HG03432 (cell line): Measurements from ENCODE around the gene TRPV5.

Experiments
- ATAC-seq: cut with Tn5 transposase; IDR thresholded peaks from one replicate; pipeline ENCODE4 v1.9.1; 2021; ENCODE audit warnings: mild to moderate bottlenecking, moderate library complexity; ENCODE audit not compliant: unreplicated experiment

Gene TRPV5

DNA sequence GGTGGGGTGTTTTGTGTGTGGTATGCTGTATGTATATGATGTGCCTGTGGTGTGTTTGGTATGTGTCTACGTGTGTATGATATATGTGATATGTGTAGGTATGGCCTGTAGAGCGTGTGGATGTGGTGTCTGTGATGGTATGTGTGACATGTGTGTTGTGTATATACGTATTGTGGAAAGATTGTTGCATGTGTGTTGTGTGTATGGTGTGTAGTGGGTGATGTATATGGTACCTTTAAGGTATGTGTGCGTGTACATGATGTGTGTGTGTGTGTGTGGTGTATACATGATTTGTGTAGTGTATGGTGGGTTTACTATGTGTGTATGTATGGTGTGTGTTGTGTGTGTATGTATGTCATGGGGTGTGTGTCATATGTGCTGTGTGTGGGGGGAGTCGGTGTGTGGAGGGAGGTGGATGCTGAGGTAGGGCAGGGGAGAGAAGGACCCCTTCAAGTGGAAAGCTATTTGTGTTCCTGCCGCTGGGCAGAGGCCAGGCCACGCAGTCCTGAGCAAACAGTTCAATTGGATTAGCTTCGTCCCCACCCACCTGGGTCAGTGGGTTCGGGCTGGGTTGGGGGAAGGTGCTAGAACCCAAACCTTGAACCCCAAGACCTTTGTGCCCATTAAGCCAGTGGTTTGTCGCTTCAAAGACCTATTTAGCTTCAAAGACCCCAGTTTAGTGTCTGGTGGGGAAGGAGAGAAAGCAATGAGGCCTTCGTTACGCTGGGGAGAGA lies 46.1 kb downstream of the TRPV5 start:
- no peak for ATAC-seq

DNA sequence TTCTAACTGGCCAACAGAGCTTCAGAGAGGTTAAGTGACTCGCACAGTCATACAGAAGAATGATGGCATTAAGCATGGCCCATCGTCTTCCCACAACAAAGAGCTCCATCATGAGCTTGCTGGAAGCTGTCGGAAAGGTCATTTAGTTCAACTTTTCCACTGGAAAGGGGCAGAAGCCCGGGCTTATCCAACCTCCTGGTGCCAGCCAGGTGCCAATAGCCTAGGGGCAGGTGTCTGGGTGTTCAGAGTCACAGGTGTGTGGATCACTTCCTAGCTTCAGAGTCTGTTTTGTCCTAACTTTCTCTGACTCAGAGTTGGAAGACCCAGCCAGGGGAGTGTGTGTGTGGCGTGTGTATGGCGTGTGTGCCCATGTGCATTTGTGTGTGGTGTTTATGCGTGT lies 46.7 kb downstream of the TRPV5 start:
- ATAC-seq = no peak

GRCh38 chr7:142885311-142886230 lies 48.0 kb downstream of the TRPV5 start, which contains the start of gene TRPV6:
TSS of gene TRPV6 (minus strand) at chr7:142885745.
- ATAC-seq = no peak

DNA sequence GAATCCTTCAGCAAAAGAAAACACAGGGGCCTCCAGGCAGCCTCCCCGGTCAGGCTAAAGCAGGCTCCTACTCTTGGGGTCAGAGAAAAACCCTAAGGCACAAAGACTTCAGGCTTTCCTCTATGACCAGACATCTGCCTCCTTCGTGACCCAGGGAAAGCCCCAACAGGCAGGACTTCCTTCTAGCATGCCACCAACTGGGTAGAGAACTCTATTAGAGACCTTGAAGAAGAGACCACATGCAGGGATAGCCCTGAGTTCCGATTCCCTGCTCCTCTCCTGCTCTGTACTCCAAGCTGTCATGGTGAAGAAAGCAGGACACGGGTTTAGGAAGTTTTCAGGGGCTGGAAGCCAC lies 49.3 kb downstream of the TRPV5 start:
- ATAC-seq = no peak

- ATAC-seq = no peak
These were observed 49.8 kb downstream of the TRPV5 start for GRCh38 chr7:142883571-142884285.

GRCh38 chr7:142883145-142883544 lies 50.4 kb downstream of the TRPV5 start:
- ATAC-seq = no peak

- no peak for ATAC-seq
These were observed 51.2 kb downstream of the TRPV5 start for GRCh38 chr7:142882338-142882678.

DNA sequence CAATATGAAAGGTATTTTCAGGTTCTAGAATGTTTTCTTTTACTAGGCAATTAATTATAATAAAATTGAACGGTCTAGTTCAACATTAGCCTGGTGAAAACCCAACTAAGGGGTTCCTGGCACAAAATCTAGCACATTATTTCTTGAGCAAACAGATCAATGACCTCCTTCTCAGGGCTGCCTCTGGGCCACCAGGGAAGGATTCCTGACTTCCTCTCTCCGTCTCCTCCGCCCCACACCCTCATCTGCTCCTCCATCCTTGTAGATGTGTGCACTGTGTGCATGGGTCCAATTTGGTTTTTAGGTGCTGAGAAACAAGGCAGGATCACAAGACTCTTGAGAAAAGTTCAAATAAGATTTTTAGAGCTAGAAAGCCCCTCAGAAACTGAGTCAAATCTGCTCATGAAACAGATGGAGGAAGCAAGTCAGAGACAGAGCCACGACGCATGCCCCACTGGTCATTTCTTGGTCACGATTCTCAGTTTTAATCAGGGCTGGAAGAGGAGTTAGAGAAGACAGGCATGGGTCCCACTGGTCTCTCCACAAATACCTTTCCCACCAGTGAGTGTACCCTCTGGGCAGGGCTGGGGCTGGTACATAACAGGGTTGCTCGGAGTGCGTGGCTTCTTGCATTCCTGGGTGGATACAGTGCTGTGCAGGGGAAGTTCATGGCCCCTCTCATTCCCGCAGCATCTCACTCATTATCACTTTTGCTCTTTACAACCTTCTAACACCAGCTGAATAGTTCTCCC lies 51.8 kb downstream of the TRPV5 start:
- ATAC-seq = no peak

DNA sequence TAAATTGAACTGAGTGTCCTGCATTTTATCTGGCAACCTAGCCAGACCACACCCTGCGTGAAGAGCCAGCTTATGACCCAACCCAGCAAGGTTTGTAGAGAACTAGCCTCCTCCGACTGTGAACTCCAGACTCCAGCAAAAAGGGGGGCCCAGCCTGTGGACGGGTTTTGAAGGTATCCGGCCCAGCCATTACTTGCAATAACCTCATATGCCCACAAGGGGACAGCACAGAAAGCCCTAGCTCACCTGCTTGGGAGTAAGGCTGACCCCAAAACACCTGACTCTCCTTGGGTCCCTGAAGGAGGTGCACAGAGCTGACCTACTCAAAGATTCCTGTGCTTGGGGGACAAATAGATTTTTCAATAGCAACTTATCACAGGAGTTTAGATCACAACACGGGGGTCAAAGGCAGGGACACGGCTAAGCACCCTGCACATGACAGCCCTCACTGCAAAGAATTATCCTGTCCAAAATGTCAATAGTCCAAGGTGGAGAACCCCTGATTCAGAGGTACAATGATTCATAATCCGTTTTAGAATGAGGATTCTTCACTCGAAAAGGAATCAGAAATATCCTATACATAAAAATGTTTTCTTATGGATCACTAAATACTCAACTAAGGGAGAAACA lies 52.6 kb downstream of the TRPV5 start:
- peak; percentile 59 for ATAC-seq

DNA sequence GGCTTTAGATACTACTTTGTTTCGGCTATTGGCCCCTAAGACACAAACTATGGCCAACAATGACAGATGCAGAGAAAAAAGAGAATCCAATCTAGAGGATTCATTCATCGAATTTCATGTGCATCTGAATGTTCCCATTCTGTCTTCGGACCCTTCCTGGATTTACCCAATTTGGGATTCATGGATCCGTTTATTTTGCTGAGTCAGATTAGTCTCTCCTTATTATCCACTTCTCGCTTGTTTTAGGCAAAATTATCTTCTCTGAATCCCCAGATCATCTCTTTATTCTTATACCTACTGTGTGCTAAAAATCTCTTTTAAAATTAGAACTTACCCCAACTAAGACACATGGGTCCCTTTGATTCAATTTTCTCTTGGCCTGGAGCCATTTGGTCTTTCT lies 54.5 kb downstream of the TRPV5 start:
- no peak for ATAC-seq

- ATAC-seq = no peak
These were observed 55.2 kb downstream of the TRPV5 start for GRCh38 chr7:142878315-142878714.

GRCh38 chr7:142876991-142877910 lies 56.3 kb downstream of the TRPV5 start:
- no peak for ATAC-seq

DNA sequence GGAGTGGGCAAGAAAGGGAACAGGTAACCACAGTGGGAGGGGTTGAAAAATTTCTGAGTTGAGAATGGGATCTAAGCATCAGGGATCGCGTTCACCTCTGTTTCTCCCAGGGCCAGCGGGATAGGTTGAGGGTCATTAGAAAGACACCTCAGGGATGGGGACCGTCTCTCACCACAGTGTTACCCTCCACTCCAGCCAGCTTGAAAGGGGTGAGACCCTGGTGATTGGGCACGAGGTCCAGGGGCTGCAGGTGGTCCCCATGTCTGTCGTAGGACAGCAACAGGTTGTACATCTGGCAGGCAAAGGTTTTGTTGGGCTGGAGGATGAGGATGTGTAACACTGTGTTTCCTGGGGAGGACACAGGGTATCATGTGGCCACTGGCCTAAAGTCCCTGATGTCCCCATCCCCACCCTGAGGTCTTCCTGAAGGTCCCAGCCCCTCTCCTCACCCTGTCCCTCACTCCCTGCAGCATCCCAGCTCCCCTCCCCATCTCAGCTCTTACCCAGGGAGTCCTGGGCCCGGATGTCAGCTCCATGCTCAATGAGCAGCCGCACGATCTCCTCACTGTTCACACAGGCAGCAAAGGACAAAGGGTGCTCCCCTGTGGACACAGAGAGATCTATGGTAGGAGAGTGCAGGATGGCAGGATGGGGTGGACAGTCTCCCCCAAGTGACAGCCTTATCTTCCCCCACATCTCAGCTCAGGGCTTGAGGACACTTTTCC lies 57.1 kb downstream of the TRPV5 start:
- no peak for ATAC-seq

DNA sequence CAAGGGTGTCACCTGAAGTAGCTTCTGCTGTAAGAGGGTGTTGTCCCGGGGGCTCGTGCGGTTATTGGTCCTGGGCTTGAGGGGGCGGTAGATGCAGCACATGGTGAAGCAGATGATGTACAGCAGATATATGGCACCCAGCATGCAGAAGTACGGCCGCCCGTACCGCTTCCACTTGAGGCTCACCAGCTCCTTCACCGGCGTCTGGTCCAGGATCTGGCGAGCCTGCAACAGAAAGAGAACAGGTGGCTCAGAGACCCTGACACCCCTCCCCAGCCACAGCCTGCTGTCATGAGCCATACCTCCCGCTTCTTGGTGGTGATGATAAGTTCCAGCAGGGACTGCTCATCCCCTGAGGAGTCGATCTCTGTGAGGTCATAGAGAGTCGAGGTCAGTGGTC lies 58.1 kb downstream of the TRPV5 start:
- no peak for ATAC-seq

DNA sequence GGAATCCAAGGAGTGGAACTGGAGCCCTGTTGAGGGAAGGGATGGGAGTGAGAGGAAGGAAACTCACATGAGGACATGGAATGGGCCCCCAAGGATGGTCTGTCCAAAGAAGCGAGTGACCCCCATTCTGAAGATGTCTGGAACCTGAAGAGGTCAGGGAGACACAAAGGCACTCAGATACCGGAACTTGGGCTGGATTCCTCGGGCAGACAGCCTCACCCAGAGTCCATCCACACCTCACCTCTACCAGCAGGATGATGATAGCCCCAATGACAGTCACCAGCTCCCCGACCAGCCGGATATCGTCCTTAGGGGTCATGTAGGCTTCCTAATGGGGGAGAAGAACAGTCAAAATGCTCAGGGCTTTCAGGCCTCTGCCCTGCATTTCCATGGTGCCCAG lies 58.7 kb downstream of the TRPV5 start:
- no peak for ATAC-seq

- ATAC-seq = no peak
These were observed 59.1 kb downstream of the TRPV5 start for GRCh38 chr7:142874409-142874808.

GRCh38 chr7:142873871-142874270 lies 59.7 kb downstream of the TRPV5 start:
- no peak for ATAC-seq

DNA sequence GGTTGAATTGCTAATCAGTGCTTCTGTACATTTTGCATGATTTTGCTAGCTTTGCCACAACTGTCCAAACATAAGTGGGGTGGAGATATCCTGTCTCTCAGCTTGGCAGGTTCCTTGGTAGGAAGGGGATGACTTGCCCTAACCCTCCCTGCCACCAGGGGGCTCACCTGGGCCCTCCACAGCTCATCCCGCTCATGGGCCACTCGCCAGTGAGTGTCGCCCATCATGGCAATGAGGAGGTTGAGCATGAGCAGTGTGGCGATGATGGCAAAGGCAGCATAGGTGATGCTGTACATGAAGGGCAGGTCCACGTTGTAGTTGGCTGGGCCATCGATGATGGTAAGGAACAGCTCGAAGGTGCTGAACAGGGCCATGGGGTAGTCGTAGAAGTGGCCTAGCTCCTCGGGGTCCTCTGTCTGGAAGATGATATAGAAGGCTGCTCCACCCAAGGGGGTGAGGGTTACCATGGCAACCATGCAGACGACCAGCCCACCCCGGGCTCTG lies 60.2 kb downstream of the TRPV5 start:
- ATAC-seq = peak; percentile 71
